K562 (cell line): ENCODE measurements around the gene KIAA0040. TPM values are rescaled to one million over a fixed set of nuclear protein-coding genes. Genes with fewer than 3 reads are reported as not detected.
A peak's percentile ranks its signal among the peaks of the same experiment; 100 is the strongest.

Experiments
- ATAC-seq: fragments of 200-7000 bp; cut with Tn5 transposase; 3 replicates; pipeline ENCODE4 v1.9.1; 2020; ENCODE audit warnings: moderate library complexity
- BruUV-seq: library from RNA; stranded (reverse); fragments of 400-500 nt; replicated peaks from 2 replicates; lab custom pipeline; 2021; lab: Mats Ljungman, UMichigan
- CTCF ChIA-PET: fragments of 300-600 bp; formaldehyde crosslinking; extraction: SDS; loops from one replicate; lab custom pipeline; 2021; ENCODE audit warnings: low intra/inter-chr PET ratio; lab: Yijun Ruan, JAX
- POLR2A ChIA-PET: fragments of 300-600, 350-650 bp; sonication (Branson Sonifier 250); formaldehyde crosslinking; extraction: SDS; loops from one replicate; lab custom pipeline; 2021; ENCODE audit warnings: antibody characterized with exemption, inconsistent platforms; lab: Yijun Ruan, JAX
- DNase-seq, 4 experiments: peaks; one replicate each; pipeline versions ENCODE4 v3.0.0 to v3.0.0-alpha.2; 2011 to 2018; ENCODE audit warnings: low spot score in 3 of 4, mixed read lengths in 3 of 4; ENCODE audit errors: extremely low read depth in 1 of 4
- FAIRE-seq: peaks from 2 replicates; lab custom pipeline; 2011; peaks lifted over from hg19 to GRCh38; lab: Jason Lieb, UNC
- H2AFZ ChIP-seq: 2 replicates; pipeline ENCODE4 v1.6.0; 2011; ENCODE audit warnings: low read depth, low read length, control low read depth, inconsistent platforms
- H3K27ac ChIP-seq: fragments of 200-600 bp; 3 replicates; pipeline ENCODE4 v1.8.0; 2011; ENCODE audit warnings: low read depth, mild to moderate bottlenecking, control low read depth, inconsistent platforms, low read length, moderate library complexity, mixed read lengths; ENCODE audit errors: extremely low read depth
- H3K27me3 ChIP-seq, 2 experiments: fragments of 300-600 bp in 1 of 2; 2 replicates in 1 of 2; 3 replicates in 1 of 2; pipeline versions ENCODE4 v1.6.0 to v1.8.0; 2011; ENCODE audit warnings: inconsistent platforms in 2 of 2, low read length in 2 of 2, mild to moderate bottlenecking in 1 of 2, mixed read lengths in 1 of 2, moderate library complexity in 1 of 2; ENCODE audit not compliant: control insufficient read depth in 2 of 2, insufficient read depth in 2 of 2
- H3K36me3 ChIP-seq: fragments of 300-600 bp; 3 replicates; pipeline ENCODE4 v1.8.0; 2011; ENCODE audit warnings: mild to moderate bottlenecking, low read length, inconsistent platforms; ENCODE audit not compliant: control insufficient read depth, insufficient read depth
- H3K4me1 ChIP-seq, 2 experiments: fragments of 200-600 bp in 1 of 2; replicated peaks in 1 of 2; 2 replicates in 1 of 2; 3 replicates in 1 of 2; pipeline versions ENCODE4 v1.5.1 to v1.8.0; 2011; ENCODE audit warnings: inconsistent platforms in 2 of 2, low read length in 2 of 2, mild to moderate bottlenecking in 1 of 2, mixed read lengths in 1 of 2, moderate library complexity in 1 of 2; ENCODE audit not compliant: control insufficient read depth in 2 of 2, insufficient read depth in 2 of 2
- H3K4me2 ChIP-seq: 2 replicates; pipeline ENCODE4 v1.6.1; 2011; ENCODE audit warnings: low read length, control low read depth, inconsistent platforms, mixed read lengths; ENCODE audit not compliant: insufficient read depth
- H3K4me3 ChIP-seq: fragments of 200-600 bp; sonication (generic), shearing (Covaris generic); 2 replicates; pipeline ENCODE4 v1.5.1; 2016; ENCODE audit warnings: control low read depth, inconsistent platforms
- H3K79me2 ChIP-seq: fragments of 200-600 bp; 3 replicates; pipeline ENCODE4 v1.8.0; 2011; ENCODE audit warnings: low read length, inconsistent platforms; ENCODE audit not compliant: control insufficient read depth, insufficient read depth
- H3K9ac ChIP-seq, 2 experiments: 2 replicates each; pipeline versions ENCODE4 v1.6.0 to v1.6.1; 2011; ENCODE audit warnings: low read depth in 2 of 2, low read length in 2 of 2, control low read depth in 1 of 2, inconsistent platforms in 1 of 2, mild to moderate bottlenecking in 1 of 2, mixed read lengths in 1 of 2; ENCODE audit not compliant: insufficient read depth in 1 of 2
- H3K9me1 ChIP-seq: one replicate; pipeline ENCODE4 v1.6.0; 2011; ENCODE audit warnings: inconsistent platforms, mild to moderate bottlenecking, low read length, moderate library complexity; ENCODE audit not compliant: control insufficient read depth, insufficient read depth
- H3K9me3 ChIP-seq: replicated peaks from 2 replicates; pipeline ENCODE4 v1.5.1; 2011; ENCODE audit warnings: low read depth, low read length, inconsistent platforms; ENCODE audit not compliant: control insufficient read depth, insufficient read depth
- H4K20me1 ChIP-seq: replicated peaks from 2 replicates; pipeline ENCODE4 v1.6.1; 2011; ENCODE audit warnings: low read length, inconsistent platforms, mixed read lengths; ENCODE audit not compliant: control insufficient read depth, insufficient read depth
- CUX1 ChIP-seq: fragments of 200-800 bp; sonication (Bioruptor generic); IDR thresholded peaks from 2 replicates; pipeline ENCODE4 v1.6.1; 2016; ENCODE audit warnings: missing genetic modification characterization, missing compliant biosample characterization
- ERF ChIP-seq: fragments of 450-650 bp; formaldehyde crosslinking; IDR thresholded peaks from 2 replicates; pipeline ENCODE4 v1.4.0; 2020; ENCODE audit warnings: mild to moderate bottlenecking, mixed read lengths
- GABPA ChIP-seq: fragments of 200-800 bp; sonication (Bioruptor generic); conservative IDR thresholded peaks from 2 replicates; pipeline ENCODE4 v1.6.1; 2016; ENCODE audit warnings: low read depth, missing genetic modification characterization, missing compliant biosample characterization
- HDAC1 ChIP-seq, 2 experiments: fragments of 450-650 bp; IDR thresholded peaks; 2 replicates each; pipeline ENCODE4 v1.6.1; 2016 to 2017; ENCODE audit warnings: inconsistent platforms in 1 of 2, mild to moderate bottlenecking in 1 of 2, moderate library complexity in 1 of 2
- PBX2 ChIP-seq, 2 experiments: IDR thresholded peaks in 1 of 2; conservative IDR thresholded peaks in 1 of 2; 2 replicates each; pipeline ENCODE4 v1.6.1; 2016; ENCODE audit warnings: low read depth in 2 of 2, mild to moderate bottlenecking in 1 of 2, missing compliant biosample characterization in 1 of 2, missing genetic modification characterization in 1 of 2, moderate library complexity in 1 of 2
- PPARD ChIP-seq: fragments of 250-450 bp; sonication (Bioruptor Pico); IDR thresholded peaks from 2 replicates; pipeline ENCODE4 v1.8.0; 2022; ENCODE audit warnings: inconsistent platforms, mild to moderate bottlenecking, moderate library complexity
- RFX1 ChIP-seq: fragments of 450-650 bp; IDR thresholded peaks from 2 replicates; pipeline ENCODE4 v1.6.1; 2016; ENCODE audit warnings: mild to moderate bottlenecking, moderate library complexity
- SPI1 ChIP-seq: IDR thresholded peaks from 2 replicates; pipeline ENCODE4 v1.6.1; 2011; ENCODE audit warnings: low read depth, low read length, control low read depth, borderline replicate concordance
- ZNF239 ChIP-seq: fragments of 250-450 bp; sonication (Bioruptor Pico); IDR thresholded peaks from 2 replicates; pipeline ENCODE4 v1.4.0; 2020; ENCODE audit warnings: mild to moderate bottlenecking
- WGBS: fragments of 100-300 bp; shearing (Covaris generic); methylation state at CpG from one replicate; pipeline ENCODE4 v1.1.6; 2016; ENCODE audit warnings: low coverage, mixed read lengths; ENCODE audit not compliant: insufficient coverage; ENCODE audit errors: missing lambda C conversion rate; 5-methylcytosine and 5-hydroxymethylcytosine counted together
- in situ Hi-C: fragments of 300-500 bp; cut with MboI; formaldehyde crosslinking; loops from 4 replicates; pipeline ENCODE4 v1.15.0; 2018; ENCODE audit warnings: inconsistent platforms, mixed read lengths
- intact Hi-C: fragments of 100-400 bp; cut with micrococcal nuclease; formaldehyde crosslinking; loops from 2 replicates; pipeline ENCODE4 v1.14.2; 2022
- polyA plus RNA-seq, 8 experiments: library from polyadenylated mRNA; depleted of rRNA in 4 of 8; stranded (reverse) in 5 of 8; unstranded in 3 of 8; fragments of >200 nt; fragmentation: Nextera tagmentation in 2 of 8; fragmentation: Illumina TruSeq in 1 of 8; extraction: Ambion mirVana in 2 of 8; extraction: Trizol in 1 of 8; gene quantifications; 2 replicates each; pipeline versions ENCODE4 v1.2.1 to v1.2.3, GENCODE V29; 2011 to 2014; ENCODE audit warnings: inconsistent platforms in 1 of 8, missing spikeins in 1 of 8
- total RNA-seq, 7 experiments: library from RNA; depleted of rRNA in 6 of 7; stranded (reverse); fragments of >200 nt in 6 of 7; fragmentation: Illumina TruSeq in 2 of 7; extraction: Trizol in 2 of 7; gene quantifications; 2 replicates each; pipeline versions ENCODE4 v1.2.1 to v1.2.3, GENCODE V29; 2011 to 2021; ENCODE audit warnings: low replicate concordance in 1 of 7

The KIAA0040 gene
- total and polyA plus RNA-seq, 9 of the 15 experiments (the other 6 are each of a cell fraction or from before 2014, with no cell fraction given): 3.4 to 13.6 (median 7.1) TPM

GRCh38 chr1:175219774-175220173 is 27.2 kb upstream of the KIAA0040 start:
- FAIRE-seq: no peak
- no peaks in the 10 kb centered on the region for H3K79me2 ChIP-seq
- no peaks in the 10 kb centered on the region for H3K36me3 ChIP-seq
- H3K9me3 ChIP-seq: no peaks in the 10 kb centered on the region
- no peak overlapping the region for H3K9ac ChIP-seq
- in situ Hi-C loops: no loop called here
- no peak overlapping the region for H3K27ac ChIP-seq
- 14% methylated on average over 2 of the region's 2 CpGs for WGBS
- POLR2A ChIA-PET: interaction anchor here (0.5 to 1.8 kb wide), 4 partner anchors 9 to 1660 kb away, joined by 3 to 5 read pairs (median 3); no protein-coding TSS in a partner anchor
- BruUV-seq: no TSS peak
- no peaks in the 10 kb centered on the region for H4K20me1 ChIP-seq
- no peak overlapping the region for H3K4me3 ChIP-seq
- no peak overlapping the region for H2AFZ ChIP-seq
- CTCF ChIA-PET: interaction anchor here (3.5 kb wide), 1 partner anchor 65 kb away, joined by 28 read pairs; no protein-coding TSS in a partner anchor
- H3K9me1 ChIP-seq: no peaks in the 10 kb centered on the region
- H3K4me2 ChIP-seq: no peak overlapping the region
- ATAC-seq: no peak
- DNase-seq: no peak
- TF ChIP-seq HDAC1 (IDR thresholded peaks at IDR 0.05) (no peak), GABPA (peak; percentile 26; the same call in 1 of the 2 replicates), RFX1 (0 out of 2 replicates have a peak, but pooled peaks have one; percentile 12), ERF (CRISPR knock-in tag) (no peak), CUX1 (CRISPR knock-in tag) (no peak), ZNF239 (CRISPR knock-in tag) (peak; percentile 94), PBX2 (CRISPR knock-in tag; IDR thresholded peaks at IDR 0.05; ENCODE audit: low read depth) (no peak), PBX2 (tag; conservative IDR thresholded peaks at IDR 0.05; ENCODE audit: low read depth) (peak; percentile 82; the same call in 1 of the 2 replicates), SPI1 (peak; percentile 43; the same call in 1 of the 2 replicates), PPARD (CRISPR knock-in tag) (no peak)
- H3K4me1 ChIP-seq: peaks cover 0 to 3% of the 10 kb centered on the region in 2 experiments; a peak in 3 of 5 replicates
- peaks cover 0 to 7% of the 10 kb centered on the region in 2 experiments; a peak in 1 of 5 replicates for H3K27me3 ChIP-seq
- intact Hi-C loops: no loop called here
